LNCaP clone FGC (cell line): ENCODE results near the gene PIP4K2A.

Source experiments
- DNase-seq: peaks from one replicate; pipeline ENCODE4 v3.0.0-alpha.2; 2011; ENCODE audit warnings: low read depth
- H3K4me3 ChIP-seq: 2 replicates; pipeline ENCODE4 v1.5.1; 2011; ENCODE audit warnings: mild to moderate bottlenecking, low read depth, low read length, control low read depth
- TF ChIP-seq, protein P1 (sequence below): IDR thresholded peaks from 2 replicates; pipeline ENCODE4 v1.5.1; 2012; ENCODE audit warnings: mild to moderate bottlenecking; ENCODE audit not compliant: control insufficient read depth, insufficient read depth; ENCODE audit errors: extremely low read depth

Gene PIP4K2A

GRCh38 chr10:22677333-22677732 is 37.0 kb downstream of the PIP4K2A start:
- DNase-seq = no peak
- TF ChIP-seq, protein P1, sequence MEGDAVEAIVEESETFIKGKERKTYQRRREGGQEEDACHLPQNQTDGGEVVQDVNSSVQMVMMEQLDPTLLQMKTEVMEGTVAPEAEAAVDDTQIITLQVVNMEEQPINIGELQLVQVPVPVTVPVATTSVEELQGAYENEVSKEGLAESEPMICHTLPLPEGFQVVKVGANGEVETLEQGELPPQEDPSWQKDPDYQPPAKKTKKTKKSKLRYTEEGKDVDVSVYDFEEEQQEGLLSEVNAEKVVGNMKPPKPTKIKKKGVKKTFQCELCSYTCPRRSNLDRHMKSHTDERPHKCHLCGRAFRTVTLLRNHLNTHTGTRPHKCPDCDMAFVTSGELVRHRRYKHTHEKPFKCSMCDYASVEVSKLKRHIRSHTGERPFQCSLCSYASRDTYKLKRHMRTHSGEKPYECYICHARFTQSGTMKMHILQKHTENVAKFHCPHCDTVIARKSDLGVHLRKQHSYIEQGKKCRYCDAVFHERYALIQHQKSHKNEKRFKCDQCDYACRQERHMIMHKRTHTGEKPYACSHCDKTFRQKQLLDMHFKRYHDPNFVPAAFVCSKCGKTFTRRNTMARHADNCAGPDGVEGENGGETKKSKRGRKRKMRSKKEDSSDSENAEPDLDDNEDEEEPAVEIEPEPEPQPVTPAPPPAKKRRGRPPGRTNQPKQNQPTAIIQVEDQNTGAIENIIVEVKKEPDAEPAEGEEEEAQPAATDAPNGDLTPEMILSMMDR = no peak

GRCh38 chr10:22676435-22676834 is 37.9 kb downstream of the PIP4K2A start:
- no peak for DNase-seq
- no peak overlapping the region for H3K4me3 ChIP-seq

More at GRCh38 chr10:22677333-22677732, 37.0 kb downstream of the PIP4K2A start:
- no peak overlapping the region for H3K4me3 ChIP-seq

DNA sequence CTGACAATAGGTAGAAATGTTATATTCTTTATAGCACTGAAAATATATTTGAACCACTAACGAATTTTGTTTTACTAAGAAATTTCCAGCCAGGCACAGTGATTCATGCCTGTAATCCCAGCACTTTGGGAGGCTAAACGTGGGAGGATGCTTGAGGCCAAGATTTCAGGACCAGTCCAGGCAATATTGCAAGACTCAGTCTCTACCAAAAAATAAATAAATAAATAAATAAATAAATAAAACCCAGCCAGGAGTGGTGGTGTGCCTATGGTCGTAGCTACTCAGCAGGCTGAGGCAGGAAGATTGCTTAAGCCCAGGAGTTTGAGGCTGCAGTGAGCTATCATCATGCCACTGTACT is 39.8 kb downstream of the PIP4K2A start:
- TF ChIP-seq, protein P1 = no peak
- H3K4me3 ChIP-seq = no peak overlapping the region
- DNase-seq = no peak

More at GRCh38 chr10:22676435-22676834, 37.9 kb downstream of the PIP4K2A start:
- TF ChIP-seq, protein P1 = no peak

DNA sequence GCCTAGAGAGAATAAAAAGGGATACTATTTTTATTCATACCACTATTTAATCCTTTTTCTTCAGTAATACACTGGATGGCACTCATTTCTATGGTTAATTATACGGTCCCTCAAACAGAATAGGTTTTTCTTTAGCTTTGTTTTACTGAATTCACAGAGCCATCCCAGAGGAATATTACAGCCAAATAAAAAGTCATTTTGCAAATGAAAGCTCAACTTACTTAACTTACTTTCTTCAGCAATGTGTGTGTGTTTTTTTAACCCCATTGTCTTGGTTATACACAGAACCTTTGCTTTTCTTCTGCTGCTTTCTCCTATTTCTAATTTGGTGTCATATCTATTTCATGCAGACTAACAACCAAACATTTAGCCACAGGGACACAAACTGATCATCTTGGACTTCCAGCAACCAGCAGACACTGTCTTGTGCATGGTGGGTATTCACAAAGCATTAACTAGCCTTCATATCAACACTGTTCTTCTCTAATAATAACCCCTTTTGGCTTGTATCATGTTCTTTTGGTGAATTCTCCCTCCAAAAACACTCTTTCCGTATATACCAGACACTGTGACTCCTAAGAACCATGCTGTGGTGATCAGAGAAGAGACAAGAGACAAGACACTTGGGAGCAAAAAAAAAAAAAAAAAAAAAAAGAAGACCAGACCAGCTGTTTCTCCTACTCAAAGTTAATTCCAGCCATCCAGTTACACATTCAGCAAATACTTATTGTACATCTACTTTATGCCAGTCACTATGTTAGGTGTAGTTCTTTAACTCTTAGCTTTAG is 40.4 kb downstream of the PIP4K2A start:
- no peak overlapping the region for H3K4me3 ChIP-seq
- TF ChIP-seq, protein P1 = no peak
- no peak for DNase-seq

- TF ChIP-seq, protein P1 = no peak
- no peak for DNase-seq
- no peak overlapping the region for H3K4me3 ChIP-seq
Measured at GRCh38 chr10:22673091-22673392, 41.3 kb downstream of the PIP4K2A start.

DNA sequence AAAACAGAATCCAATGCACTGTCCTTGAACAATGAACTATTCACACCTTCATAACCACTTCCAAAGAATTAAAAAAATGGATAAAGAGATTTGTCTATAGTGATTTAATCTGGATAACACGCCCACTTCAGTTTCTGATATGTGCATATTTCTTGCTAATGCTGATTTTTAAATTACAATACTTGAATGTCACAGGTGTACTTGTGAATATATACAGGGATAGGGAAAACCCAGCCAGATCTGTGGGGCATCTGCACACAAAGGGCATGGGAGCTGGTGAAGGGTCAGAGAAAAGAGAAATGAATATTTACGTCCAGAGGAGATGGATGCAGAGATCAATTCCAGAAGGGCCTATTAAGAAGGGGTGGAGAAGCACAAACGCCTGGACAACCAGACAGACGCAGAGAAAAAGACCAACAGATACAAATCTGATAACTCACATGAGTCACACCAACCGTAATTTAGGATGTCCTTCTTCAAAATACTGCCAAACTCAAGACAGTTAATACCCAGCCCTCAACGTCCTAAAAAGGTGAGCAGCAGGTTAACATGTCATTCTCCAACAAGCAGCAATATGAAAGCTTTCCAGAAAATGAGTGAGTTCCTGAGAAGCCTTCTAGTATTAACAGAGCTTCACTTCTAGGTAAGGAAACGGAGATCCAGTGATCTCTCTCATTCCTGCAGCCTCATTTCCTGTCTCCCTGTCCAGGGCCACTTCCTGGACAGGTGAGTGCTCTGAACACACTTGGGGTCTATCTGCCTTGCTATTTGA is 41.9 kb downstream of the PIP4K2A start:
- TF ChIP-seq, protein P1 = no peak
- H3K4me3 ChIP-seq = no peak overlapping the region
- no peak for DNase-seq
